Endodermal cell (in vitro differentiated cells): Measurements from ENCODE around the gene EXOC6. TPM values are rescaled to one million over a fixed set of nuclear protein-coding genes. Genes with fewer than 3 reads are reported as not detected.

ENCODE experiments used
- DNase-seq: peaks from one replicate; pipeline ENCODE4 v3.0.0-alpha.2; 2017
- H3K27ac ChIP-seq: 2 replicates; pipeline ENCODE4 v1.5.1; 2013; ENCODE audit warnings: mild to moderate bottlenecking, low read depth, low read length, moderate library complexity
- H3K27me3 ChIP-seq: 2 replicates; pipeline ENCODE4 v1.6.1; 2013; ENCODE audit warnings: mild to moderate bottlenecking, low read length, moderate library complexity; ENCODE audit not compliant: insufficient read depth, control insufficient read depth, poor library complexity, severe bottlenecking
- H3K36me3 ChIP-seq: 2 replicates; pipeline ENCODE4 v1.7.0; 2013; ENCODE audit warnings: mild to moderate bottlenecking, low read length, moderate library complexity; ENCODE audit not compliant: control insufficient read depth, insufficient read depth
- H3K4me1 ChIP-seq: one replicate; pipeline ENCODE4 v1.7.0; 2013; ENCODE audit warnings: low read length; ENCODE audit not compliant: control insufficient read depth, insufficient read depth
- H3K4me3 ChIP-seq: 2 replicates; pipeline ENCODE4 v1.5.1; 2013; ENCODE audit warnings: mild to moderate bottlenecking, low read length, moderate library complexity
- H3K9ac ChIP-seq: 2 replicates; pipeline ENCODE4 v1.6.1; 2013; ENCODE audit warnings: mild to moderate bottlenecking, low read length, moderate library complexity; ENCODE audit not compliant: poor library complexity, severe bottlenecking; ENCODE audit errors: extremely low read depth
- H3K9me3 ChIP-seq: 2 replicates; pipeline ENCODE4 v1.6.1; 2013; ENCODE audit warnings: mild to moderate bottlenecking, low read length, moderate library complexity; ENCODE audit not compliant: control insufficient read depth
- H3K27ac Mint-ChIP-seq: 2 replicates; pipeline ENCODE4 v1.8.0; 2020; ENCODE audit warnings: mixed read lengths
- H3K27me3 Mint-ChIP-seq: 2 replicates; pipeline ENCODE4 v1.8.0; 2021; ENCODE audit warnings: mild to moderate bottlenecking, mixed read lengths; ENCODE audit not compliant: insufficient read depth
- H3K36me3 Mint-ChIP-seq: 2 replicates; pipeline ENCODE4 v1.8.0; 2020; ENCODE audit warnings: low read depth, mixed read lengths
- H3K4me1 Mint-ChIP-seq: 2 replicates; pipeline ENCODE4 v1.8.0; 2020; ENCODE audit warnings: mixed read lengths
- H3K4me3 Mint-ChIP-seq: 2 replicates; pipeline ENCODE4 v1.8.0; 2020; ENCODE audit warnings: mild to moderate bottlenecking, moderate library complexity, mixed read lengths
- H3K9me3 Mint-ChIP-seq: 2 replicates; pipeline ENCODE4 v1.8.0; 2020; ENCODE audit warnings: mild to moderate bottlenecking, mixed read lengths
- CTCF ChIP-seq: fragments of 200-600 bp; sonication (generic); conservative IDR thresholded peaks from 2 replicates; pipeline ENCODE4 v1.5.0; 2021; ENCODE audit warnings: antibody characterized with exemption, mild to moderate bottlenecking
- WGBS, 2 experiments: methylation state at CpG; one replicate each; pipeline versions ENCODE4 v1.1.5 to v1.1.7; 2013; ENCODE audit warnings: missing lambda C conversion rate in 2 of 2, mixed read lengths in 1 of 2; ENCODE audit not compliant: insufficient coverage in 1 of 2, insufficient read length in 1 of 2; 5-methylcytosine and 5-hydroxymethylcytosine counted together
- total RNA-seq, 2 donors: library from RNA; stranded (reverse); fragmentation: NEBNext Ultra II Directional in 1 of 2; extraction: Animal tissue kit (Norgen Biotek cat#: 25700) in 1 of 2; gene quantifications; 2 replicates in 1 of 2; 3 replicates in 1 of 2; pipeline ENCODE4 v1.2.1, GENCODE V29; 2021

The EXOC6 gene
- total RNA-seq, 2 donors from 2014 or later, result 12.1 to 21.3 TPM

GRCh38 chr10:93074147-93074596 is 225.9 kb downstream of the EXOC6 start:
- H3K4me1 Mint-ChIP-seq, result peaks cover 20% of the 10 kb centered on the region
- Histone ChIP-seq H3K9me3 (no peaks in the 10 kb centered on the region), H3K27me3 (peaks cover 22% of the 10 kb centered on the region), H3K4me1 (peaks cover 3% of the 10 kb centered on the region), H3K4me3 (peak overlapping the region; percentile 93), H3K27ac (peak overlapping the region; percentile 18), H3K36me3 (peaks cover 43% of the 10 kb centered on the region), H3K9ac (peak overlapping the region; percentile 98)
- H3K9me3 Mint-ChIP-seq, result peaks cover 2% of the 10 kb centered on the region
- peaks cover 36% of the 10 kb centered on the region for H3K36me3 Mint-ChIP-seq
- H3K27me3 Mint-ChIP-seq, result peaks cover 59% of the 10 kb centered on the region
- peak overlapping the region; percentile 99 for H3K4me3 Mint-ChIP-seq
- H3K27ac Mint-ChIP-seq, result peak overlapping the region; percentile 78
- no peak for TF ChIP-seq CTCF
- 0 to 1% methylated on average over 23 to 40 of the region's 40 CpGs for WGBS, 2 experiments
- peak; percentile 84 for DNase-seq

- H3K4me1 Mint-ChIP-seq, result peaks cover 20% of the 10 kb centered on the region
- no peaks in the 10 kb centered on the region for H3K9me3 ChIP-seq
- H3K36me3 Mint-ChIP-seq, result peaks cover 36% of the 10 kb centered on the region
- H3K27ac Mint-ChIP-seq, result peak overlapping the region; percentile 78
- H3K4me3 ChIP-seq, result peak overlapping the region; percentile 93
- peaks cover 3% of the 10 kb centered on the region for H3K4me1 ChIP-seq
- peaks cover 43% of the 10 kb centered on the region for H3K36me3 ChIP-seq
- H3K4me3 Mint-ChIP-seq, result peak overlapping the region; percentile 99
- H3K27me3 Mint-ChIP-seq, result peaks cover 53% of the 10 kb centered on the region
- 1 to 2% methylated on average over 46 to 67 of the region's 67 CpGs for WGBS, 2 experiments
- H3K9me3 Mint-ChIP-seq, result peaks cover 2% of the 10 kb centered on the region
- DNase-seq, result peak; percentile 78
- TF ChIP-seq CTCF, result no peak
- H3K27me3 ChIP-seq, result peaks cover 16% of the 10 kb centered on the region
- H3K9ac ChIP-seq, result peak overlapping the region; percentile 98
- H3K27ac ChIP-seq, result peak overlapping the region; percentile 18
Measured at GRCh38 chr10:93074597-93075368, 226.5 kb downstream of the EXOC6 start.

- Histone ChIP-seq H3K4me3 (peak overlapping the region; percentile 93), H3K27me3 (peaks cover 8% of the 10 kb centered on the region), H3K9ac (peak overlapping the region; percentile 98), H3K4me1 (peaks cover 3% of the 10 kb centered on the region), H3K27ac (no peak overlapping the region), H3K9me3 (no peaks in the 10 kb centered on the region), H3K36me3 (peaks cover 43% of the 10 kb centered on the region)
- Mint-ChIP-seq H3K36me3 (peaks cover 36% of the 10 kb centered on the region), H3K27ac (peak overlapping the region; percentile 78), H3K27me3 (peaks cover 45% of the 10 kb centered on the region), H3K4me1 (peaks cover 22% of the 10 kb centered on the region), H3K9me3 (peaks cover 2% of the 10 kb centered on the region), H3K4me3 (peak overlapping the region; percentile 99)
- TF ChIP-seq CTCF, result no peak
- 3 to 12% methylated on average over 10 to 24 of the region's 25 CpGs for WGBS, 2 experiments
- no peak for DNase-seq
Measured at GRCh38 chr10:93075369-93076221, 227.3 kb downstream of the EXOC6 start.
